Measurements from ENCODE around the gene PDE4A. TPM values are rescaled to one million over a fixed set of nuclear protein-coding genes. Genes with fewer than 3 reads are reported as not detected.
A peak's percentile ranks its signal among the peaks of the same experiment; 100 is the strongest.

The PDE4A gene
- total and polyA plus RNA-seq, 4 donors, result 10.3 to 23.6 (median 12.8) TPM

GRCh38 chr19:10432736-10433130, 12.4 kb downstream of the PDE4A start:
- ATAC-seq (ENCODE audit: insufficient read depth, low FRiP score) (no peak), DNase-seq (no peak)
- Histone ChIP-seq H3K27ac (ENCODE audit: low read depth in 1 of 2, low read length in 1 of 2) (peak overlapping the region in 1 of 2 donors; percentile 34), H3K9me3 (ENCODE audit: control insufficient read depth in 4 of 4, insufficient read depth in 3 of 4, low read length in 3 of 4) (no peaks in the 10 kb centered on the region), H3K4me1 (ENCODE audit: control insufficient read depth in 5 of 5, insufficient read depth in 5 of 5, low read length in 5 of 5) (peaks cover 0 to 18% (median 3%) of the 10 kb centered on the region in 5 donors), H3K27me3 (ENCODE audit: control insufficient read depth in 3 of 3, insufficient read depth in 3 of 3, low read length in 2 of 3) (peaks cover 0 to 23% (median 4%) of the 10 kb centered on the region in 3 donors), H3K36me3 (ENCODE audit: control insufficient read depth in 4 of 4, insufficient read depth in 4 of 4, low read length in 4 of 4) (no peaks in the 10 kb centered on the region), H3K4me3 (no peak overlapping the region), H3K9ac (ENCODE audit: insufficient read depth in 1 of 2, low read length in 2 of 2) (no peak overlapping the region)
- WGBS, 2 donors, result 77 to 78% methylated on average over 2 of the region's 2 CpGs
- no peak for TF ChIP-seq CTCF (IDR thresholded peaks at IDR 0.05; ENCODE audit: control extremely low read depth, extremely low read depth)

GRCh38 chr19:10433131-10433536, 12.8 kb downstream of the PDE4A start:
- peaks cover 0 to 18% (median 3%) of the 10 kb centered on the region in 5 donors for H3K4me1 ChIP-seq (ENCODE audit: control insufficient read depth in 5 of 5, insufficient read depth in 5 of 5, low read length in 5 of 5)
- H3K9ac ChIP-seq (ENCODE audit: insufficient read depth in 1 of 2, low read length in 2 of 2), result no peak overlapping the region
- H3K9me3 ChIP-seq (ENCODE audit: control insufficient read depth in 4 of 4, insufficient read depth in 3 of 4, low read length in 3 of 4), result no peaks in the 10 kb centered on the region
- H3K27ac ChIP-seq (ENCODE audit: low read depth in 1 of 2, low read length in 1 of 2), result peak overlapping the region in 1 of 2 donors; percentile 34
- TF ChIP-seq CTCF (IDR thresholded peaks at IDR 0.05; ENCODE audit: control extremely low read depth, extremely low read depth), result no peak
- no peaks in the 10 kb centered on the region for H3K36me3 ChIP-seq (ENCODE audit: control insufficient read depth in 4 of 4, insufficient read depth in 4 of 4, low read length in 4 of 4)
- WGBS, 2 donors, result 89 to 94% methylated on average over 10 of the region's 10 CpGs
- DNase-seq (no peak), ATAC-seq (ENCODE audit: insufficient read depth, low FRiP score) (no peak)
- H3K27me3 ChIP-seq (ENCODE audit: control insufficient read depth in 3 of 3, insufficient read depth in 3 of 3, low read length in 2 of 3), result peaks cover 0 to 23% (median 4%) of the 10 kb centered on the region in 3 donors
- no peak overlapping the region for H3K4me3 ChIP-seq

DNA sequence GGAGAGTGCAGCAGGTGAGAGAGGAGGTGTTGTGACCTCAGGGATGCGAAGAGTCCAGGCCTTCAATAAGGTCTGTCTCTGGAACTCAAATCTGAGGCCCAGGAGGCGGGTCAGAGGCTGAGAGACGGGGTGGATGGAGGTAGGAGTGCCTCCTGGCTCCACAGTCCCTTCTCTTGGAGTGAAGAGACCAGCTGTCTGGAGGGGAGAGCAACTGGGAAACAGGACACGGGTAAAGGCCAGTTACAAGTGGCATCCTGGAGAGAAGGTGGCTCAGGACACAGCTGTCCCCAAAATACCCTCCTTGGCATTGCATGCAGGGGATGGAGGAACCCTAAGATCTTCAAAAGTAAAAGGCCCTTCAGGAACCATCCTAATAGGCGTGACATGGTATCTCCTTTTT, 19.2 kb downstream of the PDE4A start:
- ATAC-seq (ENCODE audit: insufficient read depth, low FRiP score) (no peak), DNase-seq (no peak)
- 86 to 94% methylated on average over 5 of the region's 5 CpGs for WGBS, 2 donors
- Histone ChIP-seq H3K9ac (ENCODE audit: insufficient read depth in 1 of 2, low read length in 2 of 2) (no peak overlapping the region), H3K4me1 (ENCODE audit: control insufficient read depth in 5 of 5, insufficient read depth in 5 of 5, low read length in 5 of 5) (no peaks in the 10 kb centered on the region), H3K36me3 (ENCODE audit: control insufficient read depth in 4 of 4, insufficient read depth in 4 of 4, low read length in 4 of 4) (no peaks in the 10 kb centered on the region), H3K27me3 (ENCODE audit: control insufficient read depth in 3 of 3, insufficient read depth in 3 of 3, low read length in 2 of 3) (no peaks in the 10 kb centered on the region), H3K9me3 (ENCODE audit: control insufficient read depth in 4 of 4, insufficient read depth in 3 of 4, low read length in 3 of 4) (no peaks in the 10 kb centered on the region), H3K4me3 (no peak overlapping the region), H3K27ac (ENCODE audit: low read depth in 1 of 2, low read length in 1 of 2) (no peak overlapping the region)
- TF ChIP-seq CTCF (IDR thresholded peaks at IDR 0.05; ENCODE audit: control extremely low read depth, extremely low read depth), result no peak

- no peak for DNase-seq
- Histone ChIP-seq H3K4me3 (no peak overlapping the region), H3K27me3 (ENCODE audit: control insufficient read depth in 3 of 3, insufficient read depth in 3 of 3, low read length in 2 of 3) (no peaks in the 10 kb centered on the region), H3K36me3 (ENCODE audit: control insufficient read depth in 4 of 4, insufficient read depth in 4 of 4, low read length in 4 of 4) (peaks cover 0 to 5% (median under 1%) of the 10 kb centered on the region in 4 donors), H3K9ac (ENCODE audit: insufficient read depth in 1 of 2, low read length in 2 of 2) (no peak overlapping the region), H3K27ac (ENCODE audit: low read depth in 1 of 2, low read length in 1 of 2) (no peak overlapping the region), H3K4me1 (ENCODE audit: control insufficient read depth in 5 of 5, insufficient read depth in 5 of 5, low read length in 5 of 5) (no peaks in the 10 kb centered on the region), H3K9me3 (ENCODE audit: control insufficient read depth in 4 of 4, insufficient read depth in 3 of 4, low read length in 3 of 4) (no peaks in the 10 kb centered on the region)
- WGBS, 2 donors, result 94 to 98% methylated on average over 3 of the region's 3 CpGs
- TF ChIP-seq CTCF (IDR thresholded peaks at IDR 0.05; ENCODE audit: control extremely low read depth, extremely low read depth), result no peak
- no peak for ATAC-seq (ENCODE audit: insufficient read depth, low FRiP score)
Measured at GRCh38 chr19:10442698-10443097, 22.4 kb downstream of the PDE4A start.

Data from lung (tissue), 12 donors.